MM.1S (cell line): ENCODE data around the gene RASD2.

ENCODE experiments used
- EZH2phosphoT487 ChIP-seq: fragments of 300-600 bp; sonication (generic); IDR thresholded peaks from 2 replicates; pipeline ENCODE4 v1.6.1; 2018; ENCODE audit warnings: antibody characterized with exemption, low read length
- TF ChIP-seq, protein P1 (sequence below): fragments of 300-600 bp; sonication (generic); IDR thresholded peaks from 2 replicates; pipeline ENCODE4 v1.5.1; 2016; ENCODE audit warnings: antibody characterized with exemption, low read length, mixed read lengths

- TF ChIP-seq, protein P1, sequence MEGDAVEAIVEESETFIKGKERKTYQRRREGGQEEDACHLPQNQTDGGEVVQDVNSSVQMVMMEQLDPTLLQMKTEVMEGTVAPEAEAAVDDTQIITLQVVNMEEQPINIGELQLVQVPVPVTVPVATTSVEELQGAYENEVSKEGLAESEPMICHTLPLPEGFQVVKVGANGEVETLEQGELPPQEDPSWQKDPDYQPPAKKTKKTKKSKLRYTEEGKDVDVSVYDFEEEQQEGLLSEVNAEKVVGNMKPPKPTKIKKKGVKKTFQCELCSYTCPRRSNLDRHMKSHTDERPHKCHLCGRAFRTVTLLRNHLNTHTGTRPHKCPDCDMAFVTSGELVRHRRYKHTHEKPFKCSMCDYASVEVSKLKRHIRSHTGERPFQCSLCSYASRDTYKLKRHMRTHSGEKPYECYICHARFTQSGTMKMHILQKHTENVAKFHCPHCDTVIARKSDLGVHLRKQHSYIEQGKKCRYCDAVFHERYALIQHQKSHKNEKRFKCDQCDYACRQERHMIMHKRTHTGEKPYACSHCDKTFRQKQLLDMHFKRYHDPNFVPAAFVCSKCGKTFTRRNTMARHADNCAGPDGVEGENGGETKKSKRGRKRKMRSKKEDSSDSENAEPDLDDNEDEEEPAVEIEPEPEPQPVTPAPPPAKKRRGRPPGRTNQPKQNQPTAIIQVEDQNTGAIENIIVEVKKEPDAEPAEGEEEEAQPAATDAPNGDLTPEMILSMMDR = no peak
- TF ChIP-seq EZH2phosphoT487 = no peak
These were observed 20.2 kb downstream of the RASD2 start for GRCh38 chr22:35560824-35561223.
